Measurements from ENCODE around the gene PHKB.
"Not testable (repeated sequence)": the region's sequence is repeated elsewhere in the genome, so short reads cannot be mapped to it uniquely, and the experiment has no call there.

The PHKB gene

GRCh38 chr16:47461598-47462266 lies 601 bp downstream of the PHKB start:
- H3K36me3 Mint-ChIP-seq = peaks cover 35% of the 10 kb centered on the region
- H3K4me1 Mint-ChIP-seq = peaks cover 70% of the 10 kb centered on the region
- ATAC-seq = peak; percentile 49

DNA sequence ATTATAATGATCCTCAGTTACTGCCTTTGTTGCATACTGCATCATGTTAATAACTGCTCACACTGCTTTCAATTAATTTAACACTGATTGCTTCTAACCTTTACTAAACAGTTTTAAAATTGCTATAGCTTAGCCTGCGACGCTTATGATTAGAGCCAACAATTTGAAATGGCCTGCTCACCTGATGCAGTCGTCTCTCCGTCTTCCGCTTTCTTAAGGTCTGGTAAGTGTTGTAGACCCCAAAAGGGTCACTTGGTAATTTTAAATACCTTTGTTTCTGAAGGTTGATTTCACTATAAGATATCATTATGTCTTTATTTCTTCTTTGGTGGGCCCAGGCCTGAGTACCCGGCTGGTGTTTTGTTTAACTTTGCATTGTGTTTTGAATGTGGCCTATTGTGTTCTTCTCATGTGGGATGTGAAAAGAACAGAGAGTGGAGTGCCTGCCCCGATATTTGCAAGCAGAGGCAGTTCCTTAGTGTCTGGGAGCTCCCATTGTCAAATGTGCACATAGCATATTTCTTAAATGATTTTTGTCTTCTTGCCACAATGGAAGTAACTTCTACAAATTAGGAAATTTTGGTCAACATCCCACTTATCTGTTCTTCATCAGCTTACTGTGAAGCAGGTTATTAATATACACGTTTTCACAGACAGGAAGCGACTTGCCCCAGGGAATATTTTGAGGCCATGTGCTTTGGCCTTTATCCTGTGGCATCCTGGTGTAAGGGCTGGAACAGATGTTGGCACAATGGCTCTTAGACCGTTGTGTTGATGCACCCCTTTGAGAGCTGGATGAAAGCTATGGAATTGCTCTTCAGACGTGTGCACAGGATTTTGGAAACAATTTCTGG lies 2.9 kb downstream of the PHKB start:
- Mint-ChIP-seq H3K4me3 (peak overlapping the region; percentile 97), H3K4me1 (peaks cover 73% of the 10 kb centered on the region), H3K27ac (peak overlapping the region; percentile 90), H3K27me3 (no peaks in the 10 kb centered on the region), H3K36me3 (peaks cover 34% of the 10 kb centered on the region), H3K9me3 (no peaks in the 10 kb centered on the region)
- no peak for ATAC-seq

More at GRCh38 chr16:47461598-47462266, 601 bp downstream of the PHKB start:
- H3K27me3 Mint-ChIP-seq = no peaks in the 10 kb centered on the region
- H3K9me3 Mint-ChIP-seq = no peaks in the 10 kb centered on the region
- peak overlapping the region; percentile 90 for H3K27ac Mint-ChIP-seq
- peak overlapping the region; percentile 97 for H3K4me3 Mint-ChIP-seq

- Mint-ChIP-seq H3K4me3 (peak overlapping the region; percentile 8), H3K27ac (no peak overlapping the region), H3K4me1 (peaks cover 71% of the 10 kb centered on the region)
These were observed 4.9 kb downstream of the PHKB start for GRCh38 chr16:47465919-47466630.

DNA sequence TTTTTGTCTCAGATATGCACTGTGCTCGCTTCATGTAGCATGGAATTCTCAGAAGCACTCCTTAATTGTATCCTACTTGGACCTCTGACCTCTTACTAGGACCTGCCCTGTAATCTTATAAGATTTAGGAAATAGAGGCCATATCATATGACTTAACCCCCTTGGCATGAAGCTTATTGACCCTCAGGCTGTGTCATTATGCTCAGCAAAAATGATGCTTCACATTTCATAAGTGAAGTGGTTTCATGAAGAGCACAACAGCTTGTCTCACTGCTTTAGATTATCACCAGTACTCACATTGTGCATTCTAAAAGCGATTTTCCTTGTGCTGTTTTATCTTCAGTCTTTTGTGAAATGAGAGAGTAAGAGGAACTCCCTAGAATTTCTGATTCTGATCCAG lies 6.4 kb downstream of the PHKB start:
- Mint-ChIP-seq H3K27me3 (no peaks in the 10 kb centered on the region), H3K9me3 (no peaks in the 10 kb centered on the region), H3K4me3 (no peak overlapping the region), H3K36me3 (peaks cover 44% of the 10 kb centered on the region), H3K4me1 (peaks cover 65% of the 10 kb centered on the region), H3K27ac (peak overlapping the region; percentile 13)
- no peak for ATAC-seq

More at GRCh38 chr16:47465919-47466630, 4.9 kb downstream of the PHKB start:
- no peak for ATAC-seq
- H3K9me3 Mint-ChIP-seq = no peaks in the 10 kb centered on the region
- H3K27me3 Mint-ChIP-seq = no peaks in the 10 kb centered on the region
- H3K36me3 Mint-ChIP-seq = peaks cover 40% of the 10 kb centered on the region

- H3K27ac Mint-ChIP-seq = peak overlapping the region; percentile 60
- not testable (repeated sequence) for ATAC-seq, H3K27me3 Mint-ChIP-seq, H3K9me3 Mint-ChIP-seq, H3K4me3 Mint-ChIP-seq
- H3K36me3 Mint-ChIP-seq = peaks cover 44% of the 10 kb centered on the region
- peaks cover 58% of the 10 kb centered on the region for H3K4me1 Mint-ChIP-seq
These were observed 7.0 kb downstream of the PHKB start for GRCh38 chr16:47468070-47468689.

DNA sequence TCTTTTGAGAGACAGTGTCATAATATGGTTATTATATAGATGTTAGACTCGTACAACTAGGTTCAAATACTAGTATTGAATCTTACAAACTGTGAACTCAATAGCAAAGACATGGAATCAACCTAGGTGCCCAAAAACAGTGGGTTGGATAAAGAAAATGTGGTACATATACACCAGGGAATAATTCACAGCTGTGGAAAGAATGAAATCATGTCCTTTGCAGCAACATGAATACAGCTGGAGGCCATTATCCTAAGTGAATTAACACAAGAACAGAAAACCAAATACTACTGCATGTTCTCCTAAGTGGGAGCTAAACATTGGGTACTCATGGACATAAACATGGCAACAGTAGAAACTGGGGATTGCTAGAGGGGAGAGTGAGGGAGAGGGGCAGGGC lies 8.1 kb downstream of the PHKB start:
- no peak for ATAC-seq
- Mint-ChIP-seq H3K4me3 (no peak overlapping the region), H3K4me1 (peaks cover 48% of the 10 kb centered on the region), H3K27me3 (no peaks in the 10 kb centered on the region), H3K27ac (peak overlapping the region; percentile 60), H3K9me3 (no peaks in the 10 kb centered on the region), H3K36me3 (peaks cover 42% of the 10 kb centered on the region)

DNA sequence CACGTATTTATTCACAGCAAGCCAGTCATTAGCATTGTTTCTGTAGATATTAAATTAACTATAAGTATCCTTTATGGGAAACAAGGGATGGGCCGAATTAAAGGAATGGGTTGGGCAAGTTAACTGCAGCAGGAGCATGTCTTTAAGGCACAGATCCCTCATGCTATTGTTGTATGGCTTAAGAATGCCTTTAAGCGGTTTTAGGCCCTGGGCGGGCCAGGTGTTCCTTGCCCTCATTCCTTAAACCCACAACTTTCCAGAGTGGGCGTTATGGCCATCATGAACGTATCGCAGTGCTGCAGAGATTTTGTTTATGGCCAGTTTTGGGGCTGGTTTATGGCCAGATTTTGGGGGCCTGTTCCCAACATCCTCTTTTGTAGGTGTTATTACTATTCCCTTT lies 9.1 kb downstream of the PHKB start:
- Mint-ChIP-seq H3K27me3 (no peaks in the 10 kb centered on the region), H3K36me3 (peaks cover 51% of the 10 kb centered on the region), H3K4me1 (peaks cover 42% of the 10 kb centered on the region), H3K4me3 (no peak overlapping the region), H3K27ac (peak overlapping the region; percentile 11), H3K9me3 (no peaks in the 10 kb centered on the region)
- ATAC-seq = no peak

DNA sequence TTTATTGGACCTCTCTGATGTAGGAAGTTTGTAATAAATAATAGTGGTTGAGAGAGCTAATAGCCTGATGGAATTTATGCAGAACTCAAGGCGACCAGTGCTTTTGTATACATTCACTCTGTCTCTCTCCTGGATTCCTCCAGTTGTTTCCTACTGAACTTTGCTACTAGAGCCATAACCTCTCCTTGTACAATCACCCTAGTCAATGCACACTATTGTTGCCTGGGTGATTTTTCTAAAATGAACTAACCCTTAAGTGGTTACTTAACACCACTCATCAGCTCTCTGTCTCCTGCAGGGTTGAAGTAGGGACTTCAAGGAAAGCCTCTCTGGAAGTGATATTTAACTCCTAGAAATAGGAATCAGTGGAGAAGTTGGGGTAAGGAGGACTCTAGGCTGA lies 9.7 kb downstream of the PHKB start:
- H3K4me1 Mint-ChIP-seq = peaks cover 36% of the 10 kb centered on the region
- H3K27ac Mint-ChIP-seq = peak overlapping the region; percentile 11
- H3K27me3 Mint-ChIP-seq = no peaks in the 10 kb centered on the region
- no peak for ATAC-seq
- H3K9me3 Mint-ChIP-seq = no peaks in the 10 kb centered on the region
- no peak overlapping the region for H3K4me3 Mint-ChIP-seq
- H3K36me3 Mint-ChIP-seq = peaks cover 50% of the 10 kb centered on the region

GRCh38 chr16:47473004-47473403 lies 11.9 kb downstream of the PHKB start:
- H3K4me3 Mint-ChIP-seq, ATAC-seq, H3K27me3 Mint-ChIP-seq, H3K27ac Mint-ChIP-seq, H3K9me3 Mint-ChIP-seq: not testable (repeated sequence)
- Mint-ChIP-seq H3K36me3 (peaks cover 47% of the 10 kb centered on the region), H3K4me1 (peaks cover 38% of the 10 kb centered on the region)

DNA sequence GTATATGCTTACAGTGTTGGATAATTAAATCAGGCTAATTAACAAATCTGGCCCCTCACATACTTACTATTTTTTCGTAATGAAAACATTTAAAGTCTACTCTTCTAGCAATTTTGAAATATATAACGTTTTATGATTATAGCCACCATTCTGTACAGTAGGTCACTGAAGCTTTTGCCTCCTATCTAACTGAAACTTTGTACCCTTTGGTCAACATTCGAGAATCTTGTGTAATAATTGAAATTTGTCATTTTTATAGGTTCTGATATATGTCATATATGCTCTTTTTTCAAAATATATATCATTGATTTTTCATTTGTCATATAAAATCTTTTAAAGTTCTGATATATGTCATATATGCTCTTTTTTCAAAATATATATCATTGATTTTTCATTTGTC lies 12.7 kb downstream of the PHKB start:
- ATAC-seq = no peak
- Mint-ChIP-seq H3K4me3 (no peak overlapping the region), H3K9me3 (no peaks in the 10 kb centered on the region), H3K36me3 (peaks cover 42% of the 10 kb centered on the region), H3K27me3 (no peaks in the 10 kb centered on the region), H3K4me1 (peaks cover 34% of the 10 kb centered on the region), H3K27ac (peak overlapping the region; percentile 49)

DNA sequence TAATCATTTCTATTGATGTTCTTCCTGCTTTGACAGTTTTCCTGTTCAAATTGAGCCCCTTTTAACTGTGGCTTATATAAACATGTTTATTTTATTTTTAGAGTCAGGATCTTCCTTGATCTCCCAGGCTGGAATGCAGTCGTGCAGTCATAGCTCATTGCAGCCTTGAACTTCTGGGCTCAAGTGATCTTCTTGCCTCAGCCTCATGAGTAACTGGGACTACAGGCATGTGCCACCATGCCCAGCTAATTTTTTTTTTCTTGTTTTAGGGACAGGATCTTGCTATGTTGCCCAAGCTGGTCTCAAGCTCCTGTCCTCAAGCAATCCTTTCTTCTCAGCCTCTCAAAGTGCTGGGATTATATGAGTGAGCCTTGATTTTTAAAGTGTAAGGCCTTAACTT lies 14.7 kb downstream of the PHKB start:
- Mint-ChIP-seq H3K9me3 (no peaks in the 10 kb centered on the region), H3K27ac (no peak overlapping the region), H3K4me3 (no peak overlapping the region), H3K4me1 (peaks cover 38% of the 10 kb centered on the region), H3K36me3 (peaks cover 44% of the 10 kb centered on the region), H3K27me3 (no peaks in the 10 kb centered on the region)
- ATAC-seq = no peak

GRCh38 chr16:47476654-47477345 lies 15.7 kb downstream of the PHKB start:
- Mint-ChIP-seq H3K36me3 (peaks cover 36% of the 10 kb centered on the region), H3K4me3 (peak overlapping the region; percentile 22), H3K27ac (peak overlapping the region; percentile 53), H3K9me3 (no peaks in the 10 kb centered on the region), H3K4me1 (peaks cover 40% of the 10 kb centered on the region), H3K27me3 (no peaks in the 10 kb centered on the region)
- no peak for ATAC-seq

DNA sequence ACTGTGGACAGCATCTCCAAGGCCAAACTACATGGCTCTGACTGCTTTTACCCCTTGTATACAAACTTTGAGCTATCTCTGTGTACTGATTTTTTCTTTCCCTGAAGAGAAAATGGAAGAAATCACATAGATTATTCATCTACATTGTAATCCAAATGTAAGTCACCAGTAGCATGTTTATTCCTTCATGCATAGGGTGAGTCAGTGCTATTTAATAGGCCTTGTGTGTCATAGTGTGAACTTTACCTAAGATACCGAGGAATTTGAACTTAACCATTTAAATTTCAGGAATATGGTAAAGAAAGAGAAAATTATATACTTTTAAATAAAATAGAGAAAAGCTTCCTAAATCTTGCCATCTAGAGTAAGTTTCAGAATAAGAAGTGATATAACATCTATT lies 16.5 kb downstream of the PHKB start:
- ATAC-seq = no peak
- Mint-ChIP-seq H3K27ac (no peak overlapping the region), H3K4me1 (peaks cover 44% of the 10 kb centered on the region), H3K36me3 (peaks cover 36% of the 10 kb centered on the region), H3K9me3 (no peaks in the 10 kb centered on the region), H3K27me3 (no peaks in the 10 kb centered on the region), H3K4me3 (no peak overlapping the region)

DNA sequence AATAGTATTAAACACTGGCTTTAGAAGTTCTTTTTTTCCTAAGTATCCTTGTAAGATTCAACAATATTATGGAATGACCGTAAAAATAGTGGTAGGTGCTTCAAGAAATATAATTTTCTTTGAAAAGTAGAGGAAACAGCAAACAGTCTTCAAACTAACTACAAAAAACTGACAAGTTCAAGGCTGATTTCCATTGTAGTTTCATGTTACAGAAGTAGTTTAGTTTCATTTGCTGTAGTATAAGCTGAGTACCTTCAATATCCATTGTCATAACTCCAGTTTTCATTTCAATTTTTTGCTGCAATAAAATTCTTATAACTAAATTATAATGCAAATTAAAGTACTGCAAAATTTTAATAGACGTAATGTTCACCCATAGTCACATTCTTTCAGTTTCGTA lies 19.3 kb downstream of the PHKB start:
- no peak overlapping the region for H3K4me3 Mint-ChIP-seq
- H3K9me3 Mint-ChIP-seq = no peaks in the 10 kb centered on the region
- peaks cover 53% of the 10 kb centered on the region for H3K4me1 Mint-ChIP-seq
- H3K27me3 Mint-ChIP-seq = no peaks in the 10 kb centered on the region
- peaks cover 26% of the 10 kb centered on the region for H3K36me3 Mint-ChIP-seq
- peak overlapping the region; percentile 45 for H3K27ac Mint-ChIP-seq
- ATAC-seq = no peak
